Testis (tissue), 3 donors: Measurements from ENCODE around the gene ARHGEF2. TPM values are rescaled to one million over a fixed set of nuclear protein-coding genes. Genes with fewer than 3 reads are reported as not detected.

Source experiments
- DNase-seq: peaks from one replicate; pipeline ENCODE4 v3.0.0-alpha.2; 2019
- H3K27ac ChIP-seq, 2 donors: fragments of 200-600 bp; sonication (generic); one replicate each; pipeline ENCODE4 v1.5.1; 2019
- H3K27me3 ChIP-seq: fragments of 200-600 bp; sonication (generic); one replicate; pipeline ENCODE4 v1.5.1; 2019
- H3K36me3 ChIP-seq: fragments of 200-600 bp; sonication (generic); one replicate; pipeline ENCODE4 v1.5.1; 2017; ENCODE audit warnings: low read depth; ENCODE audit errors: missing control alignments
- H3K4me1 ChIP-seq: fragments of 200-600 bp; sonication (generic); one replicate; pipeline ENCODE4 v1.5.1; 2019
- H3K4me3 ChIP-seq, 2 donors: fragments of 200-600 bp; sonication (generic); one replicate each; pipeline ENCODE4 v1.5.1; 2017 to 2019
- H3K9me3 ChIP-seq: fragments of 200-600 bp; sonication (generic); one replicate; pipeline ENCODE4 v1.5.1; 2017
- POLR2A ChIP-seq: fragments of 450-650 bp; IDR thresholded peaks from one replicate; pipeline ENCODE4 v1.6.1; 2017; ENCODE audit warnings: antibody characterized with exemption, mild to moderate bottlenecking, moderate library complexity
- WGBS, 2 donors: methylation state at CpG; one replicate each; pipeline ENCODE4 v1.1.5; 2018; 5-methylcytosine and 5-hydroxymethylcytosine counted together
- intact Hi-C: fragments of 100-400 bp; cut with DNase I; formaldehyde crosslinking; loops from one replicate; pipeline ENCODE4 v1.15.1; 2023; ENCODE audit warnings: low total_unique reads
- polyA plus RNA-seq: library from polyadenylated mRNA; stranded (reverse); fragments of 350-450 nt; fragmentation: Illumina TruSeq; extraction: RNeasy Lipid Tissue Mini Kit (QIAGEN cat#74804); gene quantifications from one replicate; pipeline ENCODE4 v1.2.3, GENCODE V29; 2014; ENCODE audit warnings: low read depth, low replicate concordance; ENCODE audit not compliant: insufficient read depth
- total RNA-seq, 2 donors: library from RNA; depleted of rRNA; stranded (reverse); fragments of >200 nt; gene quantifications; one replicate each; pipeline ENCODE4 v1.2.3, GENCODE V29; 2016
- TF ChIP-seq, protein P1 (sequence below), 3 experiments: fragments of 450-650 bp in 2 of 3; fragments of 200-600 bp in 1 of 3; sonication (generic) in 1 of 3; IDR thresholded peaks; one replicate each; pipeline ENCODE4 v1.5.1; 2016 to 2019; ENCODE audit warnings: antibody characterized with exemption in 3 of 3, mild to moderate bottlenecking in 2 of 3, moderate library complexity in 1 of 3

Gene ARHGEF2
- total and polyA plus RNA-seq, 3 donors from 2014 or later, result 56.6 to 124 (median 88.8) TPM

DNA sequence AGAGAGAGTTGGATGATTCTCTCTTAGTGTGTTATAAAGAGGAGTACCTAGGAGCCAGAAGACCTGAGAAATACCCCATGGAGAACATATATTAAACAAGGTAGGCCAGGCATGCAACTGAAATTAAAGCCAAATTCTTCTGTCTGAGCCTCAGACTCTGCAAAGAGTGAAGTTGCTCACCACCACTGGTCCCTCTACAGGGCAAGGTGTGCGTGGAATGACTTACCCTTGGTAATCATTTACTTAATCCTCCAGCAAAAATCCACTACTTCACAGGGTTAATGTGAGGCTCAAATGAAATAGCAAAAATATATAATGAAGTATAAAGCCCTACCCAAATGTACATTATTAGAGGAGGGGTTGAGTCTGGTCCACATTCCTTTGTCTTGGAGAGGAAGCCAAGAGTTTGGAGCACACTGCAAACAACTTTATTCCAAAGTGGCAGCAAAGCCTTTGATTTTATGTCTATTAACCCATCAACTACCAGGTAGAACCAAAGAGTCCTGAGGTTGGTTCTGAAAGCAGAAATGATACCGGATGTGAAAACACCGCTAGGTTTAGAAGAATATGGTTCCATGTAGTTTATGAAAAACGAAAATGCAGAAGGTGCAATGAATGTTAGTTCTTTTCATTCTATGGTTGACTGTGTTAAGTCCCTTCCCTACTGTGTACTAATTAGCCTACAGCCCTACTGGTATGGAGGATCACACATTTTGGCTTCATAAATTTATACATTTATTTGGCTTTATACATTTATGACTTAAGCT lies 33.9 kb upstream of the ARHGEF2 start:
- Histone ChIP-seq H3K4me3 (no peak overlapping the region), H3K36me3 (no peaks in the 10 kb centered on the region), H3K27me3 (no peaks in the 10 kb centered on the region), H3K9me3 (no peaks in the 10 kb centered on the region), H3K4me1 (no peaks in the 10 kb centered on the region), H3K27ac (no peak overlapping the region)
- WGBS, 2 donors, result 86 to 95% methylated on average over 4 of the region's 4 CpGs
- no peak for TF ChIP-seq POLR2A
- TF ChIP-seq, protein P1, sequence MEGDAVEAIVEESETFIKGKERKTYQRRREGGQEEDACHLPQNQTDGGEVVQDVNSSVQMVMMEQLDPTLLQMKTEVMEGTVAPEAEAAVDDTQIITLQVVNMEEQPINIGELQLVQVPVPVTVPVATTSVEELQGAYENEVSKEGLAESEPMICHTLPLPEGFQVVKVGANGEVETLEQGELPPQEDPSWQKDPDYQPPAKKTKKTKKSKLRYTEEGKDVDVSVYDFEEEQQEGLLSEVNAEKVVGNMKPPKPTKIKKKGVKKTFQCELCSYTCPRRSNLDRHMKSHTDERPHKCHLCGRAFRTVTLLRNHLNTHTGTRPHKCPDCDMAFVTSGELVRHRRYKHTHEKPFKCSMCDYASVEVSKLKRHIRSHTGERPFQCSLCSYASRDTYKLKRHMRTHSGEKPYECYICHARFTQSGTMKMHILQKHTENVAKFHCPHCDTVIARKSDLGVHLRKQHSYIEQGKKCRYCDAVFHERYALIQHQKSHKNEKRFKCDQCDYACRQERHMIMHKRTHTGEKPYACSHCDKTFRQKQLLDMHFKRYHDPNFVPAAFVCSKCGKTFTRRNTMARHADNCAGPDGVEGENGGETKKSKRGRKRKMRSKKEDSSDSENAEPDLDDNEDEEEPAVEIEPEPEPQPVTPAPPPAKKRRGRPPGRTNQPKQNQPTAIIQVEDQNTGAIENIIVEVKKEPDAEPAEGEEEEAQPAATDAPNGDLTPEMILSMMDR (IDR thresholded peaks at IDR 0.05), result no peak
- DNase-seq, result no peak
- intact Hi-C loops, result no loop called here

DNA sequence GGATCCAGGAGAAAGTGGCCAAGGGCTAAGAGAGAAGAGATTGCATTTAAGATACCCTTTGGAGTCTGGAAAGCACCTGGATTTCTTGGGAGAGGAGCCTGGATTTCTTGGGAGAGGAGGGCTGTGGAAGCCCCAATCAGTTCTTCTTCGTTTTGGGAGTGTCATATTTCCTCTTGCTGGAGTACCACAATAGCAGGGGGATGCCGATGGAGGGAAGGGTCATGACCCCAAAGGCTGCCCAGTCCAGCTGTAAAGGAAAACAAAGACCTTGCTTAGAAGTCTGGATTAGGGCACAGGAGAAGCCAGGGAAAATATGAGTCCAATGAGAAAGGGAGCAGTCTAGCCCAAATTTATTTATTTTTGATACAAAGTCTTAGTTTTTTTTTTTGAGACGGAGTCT lies 31.1 kb upstream of the ARHGEF2 start:
- no peak overlapping the region for H3K4me3 ChIP-seq
- H3K36me3 ChIP-seq, result no peaks in the 10 kb centered on the region
- DNase-seq, result no peak
- peaks cover 8% of the 10 kb centered on the region for H3K4me1 ChIP-seq
- H3K9me3 ChIP-seq, result no peaks in the 10 kb centered on the region
- no peak overlapping the region for H3K27ac ChIP-seq
- TF ChIP-seq, protein P1 (IDR thresholded peaks at IDR 0.05), result no peak
- no peak for TF ChIP-seq POLR2A
- no peaks in the 10 kb centered on the region for H3K27me3 ChIP-seq
- intact Hi-C loops, result no loop called here
- WGBS, 2 donors, result 62 to 64% methylated on average over 3 of the region's 3 CpGs

- WGBS, 2 donors, result 56 to 57% methylated on average over 7 of the region's 7 CpGs
- TF ChIP-seq POLR2A, result no peak
- TF ChIP-seq, protein P1 (IDR thresholded peaks at IDR 0.05), result no peak
- peak; percentile 35 for DNase-seq
- H3K27me3 ChIP-seq, result no peaks in the 10 kb centered on the region
- H3K9me3 ChIP-seq, result no peaks in the 10 kb centered on the region
- no peak overlapping the region for H3K4me3 ChIP-seq
- H3K4me1 ChIP-seq, result peaks cover 11% of the 10 kb centered on the region
- H3K36me3 ChIP-seq, result no peaks in the 10 kb centered on the region
- no peak overlapping the region for H3K27ac ChIP-seq
- intact Hi-C loops, result no loop called here
Observed at GRCh38 chr1:156006666-156007376, 28.5 kb upstream of the ARHGEF2 start.

GRCh38 chr1:156004843-156005584 lies 26.7 kb upstream of the ARHGEF2 start:
- TF ChIP-seq POLR2A, result no peak
- TF ChIP-seq, protein P1 (IDR thresholded peaks at IDR 0.05), result no peak
- intact Hi-C loops, result no loop called here
- Histone ChIP-seq H3K36me3 (no peaks in the 10 kb centered on the region), H3K9me3 (no peaks in the 10 kb centered on the region), H3K27me3 (no peaks in the 10 kb centered on the region), H3K4me1 (peaks cover 25% of the 10 kb centered on the region), H3K27ac (no peak overlapping the region), H3K4me3 (no peak overlapping the region)
- no peak for DNase-seq
- WGBS, 2 donors, result 55 to 72% methylated on average over 4 of the region's 4 CpGs
